BLaER1 treated with 17β-estradiol and CSF1 and Interleukin-3, amounts not matched to agents 10 nM and 100 nM (cell line): ENCODE results near the gene MOV10L1.

Source experiments
- H3K27ac ChIP-seq, 11 experiments: shearing (Covaris generic); formaldehyde crosslinking; 2 replicates each; pipeline ENCODE4 v1.8.1; 2022
- H3K27me3 ChIP-seq, 11 experiments: shearing (Covaris generic); formaldehyde crosslinking; 2 replicates each; pipeline ENCODE4 v1.8.1; 2022
- H3K36me3 ChIP-seq, 11 experiments: shearing (Covaris generic); formaldehyde crosslinking; 2 replicates each; pipeline ENCODE4 v1.8.1; 2022
- H3K4me1 ChIP-seq, 10 experiments: shearing (Covaris generic); formaldehyde crosslinking; 2 replicates each; pipeline ENCODE4 v1.8.1; 2022
- H3K4me2 ChIP-seq, 11 experiments: shearing (Covaris generic); formaldehyde crosslinking; 2 replicates each; pipeline ENCODE4 v1.8.1; 2022
- H3K4me3 ChIP-seq, 10 experiments: shearing (Covaris generic); formaldehyde crosslinking; 2 replicates each; pipeline ENCODE4 v1.8.1; 2022
- H3K9ac ChIP-seq, 11 experiments: shearing (Covaris generic); formaldehyde crosslinking; 2 replicates each; pipeline ENCODE4 v1.8.1; 2022
- H3K9me3 ChIP-seq, 11 experiments: shearing (Covaris generic); formaldehyde crosslinking; replicated peaks in 1 of 11; 2 replicates each; pipeline ENCODE4 v1.8.1; 2022
- H4K20me1 ChIP-seq, 11 experiments: shearing (Covaris generic); formaldehyde crosslinking; 2 replicates each; pipeline ENCODE4 v1.8.1; 2022
- Cebpa-rat ChIP-seq, 11 experiments: shearing (Covaris generic); IDR thresholded peaks; 2 replicates each; pipeline ENCODE4 v1.8.1; 2022

MOV10L1 gene

DNA sequence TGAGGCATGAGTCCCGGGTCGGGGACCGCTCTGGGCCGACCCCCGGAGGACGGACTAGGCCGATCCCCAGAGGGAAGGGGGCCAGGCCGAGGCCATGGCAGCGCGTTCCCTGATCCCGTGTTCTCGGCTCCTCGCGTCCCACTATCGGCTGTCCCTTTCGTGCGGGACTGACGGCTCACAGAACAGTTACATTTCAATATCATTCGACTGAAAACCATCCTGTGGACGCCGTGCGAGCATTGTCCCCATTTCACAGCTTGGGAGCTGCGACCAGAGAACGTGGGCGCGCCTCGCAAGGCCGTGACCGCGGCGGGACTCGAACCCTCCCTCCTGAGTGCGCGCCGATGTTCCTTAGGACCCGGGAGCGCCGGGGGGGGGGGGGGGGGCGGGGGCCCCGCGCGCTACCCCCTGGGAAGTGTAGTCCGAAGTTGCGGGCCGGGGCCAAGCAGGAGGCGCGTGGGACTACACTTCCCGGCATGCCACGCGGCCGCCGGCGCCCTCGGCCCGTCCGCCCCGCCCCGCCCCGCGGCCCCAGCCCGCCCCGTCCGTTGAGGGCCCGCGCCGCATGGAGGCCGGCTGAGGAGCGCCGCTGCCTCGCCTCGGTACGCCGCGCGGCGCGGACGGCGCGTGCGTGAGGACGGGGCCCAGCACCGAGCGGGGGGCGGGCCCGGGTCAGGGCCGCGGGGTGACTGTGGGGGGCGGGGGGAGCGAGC is 95.7 kb downstream of the MOV10L1 start, which contains the start of gene TRABD:
Gene TRABD (plus strand): TSS at position 539 of the 713 bp plus-strand sequence. CDS start 7,148 bp downstream, outside the sequence.
- peak within 1 kb of the TSS; percentile 97 to 100 (median 99) for H3K4me2 ChIP-seq
- peaks cover 9 to 30% (median 21%) of the 10 kb centered on the region in 11 experiments for H3K27me3 ChIP-seq
- H3K4me1 ChIP-seq = peaks cover 57 to 84% (median 67%) of the 10 kb centered on the region in 10 experiments
- TF ChIP-seq Cebpa-rat (IDR thresholded peaks at IDR 0.05) = no peak
- peak within 1 kb of the TSS; percentile 79 to 91 (median 88) for H3K4me3 ChIP-seq
- H4K20me1 ChIP-seq = peaks cover 0 to 45% (median 39%) of the 10 kb centered on the region in 11 experiments; a peak in 21 of 22 replicates
- H3K27ac ChIP-seq = peak within 1 kb of the TSS; percentile 73 to 99 (median 94)
- 0 out of 22 replicates have a peak, but pooled peaks cover 0 to 4% (median 0%) of the 10 kb centered on the region in 11 experiments for H3K36me3 ChIP-seq
- no peaks in the 10 kb centered on the region for H3K9me3 ChIP-seq
- peak within 1 kb of the TSS; percentile 85 to 99 (median 96) for H3K9ac ChIP-seq

DNA sequence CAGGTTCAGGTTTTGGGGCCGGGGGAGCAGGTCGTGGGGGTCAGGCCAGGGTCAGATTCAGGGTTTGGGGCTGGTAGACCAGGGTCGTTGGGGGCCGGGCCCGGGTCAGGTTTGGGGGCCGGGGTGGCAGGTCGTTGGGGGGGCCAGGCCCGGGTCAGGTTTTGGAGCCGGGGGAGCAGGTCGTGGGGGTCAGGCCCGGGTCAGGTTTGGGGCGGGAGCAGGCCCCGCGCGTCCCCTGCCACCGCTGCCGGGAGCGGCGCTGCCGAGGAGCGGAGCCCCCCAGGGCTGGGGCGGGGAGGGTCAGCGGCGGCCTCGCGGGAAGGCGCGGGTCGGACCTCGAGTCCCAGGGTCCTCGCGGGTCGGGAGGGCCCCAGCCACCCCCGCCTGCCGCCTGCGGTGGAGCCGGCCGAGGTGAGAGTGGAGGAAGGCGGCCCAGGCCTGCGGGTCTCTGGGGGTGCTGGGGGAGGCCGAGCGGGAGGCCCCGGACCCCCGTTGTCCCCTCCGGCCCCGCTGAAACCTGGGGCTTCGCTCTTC is 96.4 kb downstream of the MOV10L1 start:
- H3K4me1 ChIP-seq = peaks cover 63 to 84% (median 70%) of the 10 kb centered on the region in 10 experiments
- H3K27me3 ChIP-seq = peaks cover 6 to 27% (median 20%) of the 10 kb centered on the region in 11 experiments; a peak in 21 of 22 replicates
- TF ChIP-seq Cebpa-rat (IDR thresholded peaks at IDR 0.05) = no peak
- peaks cover 0 to 51% (median 46%) of the 10 kb centered on the region in 11 experiments; a peak in 21 of 22 replicates for H4K20me1 ChIP-seq
- peak overlapping the region; percentile 79 to 91 (median 88) for H3K4me3 ChIP-seq
- peak overlapping the region; percentile 86 to 100 (median 98) for H3K4me2 ChIP-seq
- H3K9ac ChIP-seq = peak overlapping the region; percentile 85 to 99 (median 96)
- peak overlapping the region; percentile 73 to 99 (median 94) for H3K27ac ChIP-seq
- H3K9me3 ChIP-seq = no peaks in the 10 kb centered on the region
- H3K36me3 ChIP-seq = 0 out of 22 replicates have a peak, but pooled peaks cover 0 to 4% (median 0%) of the 10 kb centered on the region in 11 experiments

DNA sequence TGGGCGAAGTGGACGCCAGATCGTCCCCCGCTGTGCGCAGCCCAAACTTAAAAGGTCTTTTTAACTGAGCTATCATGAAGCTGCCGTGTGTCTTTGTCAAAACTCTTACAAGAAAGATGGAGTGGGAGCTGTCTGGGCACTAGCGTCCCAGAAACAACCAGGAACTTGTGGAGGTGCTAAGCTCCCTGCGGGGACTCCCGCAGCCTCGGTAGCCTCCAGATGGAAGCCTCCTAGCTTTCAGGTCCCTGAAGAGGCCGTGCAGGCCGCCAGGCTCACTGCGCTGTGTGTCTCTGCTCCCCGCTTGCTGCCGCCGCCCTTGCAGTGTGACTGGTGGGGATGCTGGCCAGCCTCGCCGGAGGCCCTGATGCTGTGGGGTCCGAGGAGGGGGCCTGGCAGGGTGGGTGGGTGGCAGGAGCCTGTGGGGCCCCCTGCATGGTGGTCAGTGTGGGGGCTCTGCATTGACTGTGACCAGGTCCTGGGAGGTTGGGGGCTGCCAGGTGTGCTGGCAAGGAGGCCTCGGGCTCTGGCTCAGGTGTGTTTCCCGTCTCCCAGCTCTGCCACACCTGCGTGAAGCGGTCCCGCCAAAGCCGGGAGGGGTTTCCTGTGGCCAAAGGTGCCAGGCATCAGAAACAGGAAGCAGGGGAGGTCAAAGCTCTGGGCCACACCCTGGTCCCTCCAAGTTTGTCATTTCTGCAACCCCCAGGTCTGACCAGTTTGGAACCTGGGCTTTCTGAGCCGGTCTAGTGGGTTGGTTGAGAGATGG is 97.1 kb downstream of the MOV10L1 start:
- H3K4me2 ChIP-seq = peak overlapping the region; percentile 86 to 100 (median 98)
- no peak for TF ChIP-seq Cebpa-rat (IDR thresholded peaks at IDR 0.05)
- peaks cover 6 to 27% (median 20%) of the 10 kb centered on the region in 11 experiments; a peak in 21 of 22 replicates for H3K27me3 ChIP-seq
- H3K9ac ChIP-seq = peak overlapping the region; percentile 85 to 99 (median 96)
- 0 out of 22 replicates have a peak, but pooled peaks cover 0 to 4% (median 0%) of the 10 kb centered on the region in 11 experiments for H3K36me3 ChIP-seq
- peaks cover 0 to 57% (median 52%) of the 10 kb centered on the region in 11 experiments; a peak in 21 of 22 replicates for H4K20me1 ChIP-seq
- peak overlapping the region; percentile 73 to 99 (median 94) for H3K27ac ChIP-seq
- H3K9me3 ChIP-seq = no peaks in the 10 kb centered on the region
- H3K4me1 ChIP-seq = peaks cover 70 to 87% (median 75%) of the 10 kb centered on the region in 10 experiments
- H3K4me3 ChIP-seq = peak overlapping the region; percentile 79 to 91 (median 88)

DNA sequence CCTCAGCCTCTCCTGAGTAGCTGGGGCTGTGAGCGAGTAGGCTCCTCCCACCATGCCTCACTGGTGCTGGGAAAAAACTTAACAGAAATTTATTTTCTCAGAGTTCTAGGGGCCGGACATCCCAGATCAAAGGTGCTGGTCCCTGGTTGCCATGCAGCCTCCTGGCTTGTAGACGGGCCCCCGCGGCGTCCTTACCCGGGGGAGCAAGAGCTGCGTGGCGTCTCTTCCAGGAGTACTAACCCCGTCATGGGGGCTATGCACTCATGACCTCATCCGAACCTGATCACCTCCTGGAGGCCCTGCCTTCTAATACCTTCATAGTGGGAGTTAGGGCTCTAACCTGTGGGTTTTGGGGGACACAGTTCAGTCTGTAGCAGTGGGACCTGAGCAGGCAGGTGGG is 98.5 kb downstream of the MOV10L1 start:
- peaks cover 11 to 33% (median 20%) of the 10 kb centered on the region in 11 experiments for H3K27me3 ChIP-seq
- peaks cover 84 to 91% (median 87%) of the 10 kb centered on the region in 10 experiments for H3K4me1 ChIP-seq
- peak overlapping the region in 8 of 10 experiments; percentile 5 to 65 (median 50); a peak in 10 of 20 replicates for H3K4me3 ChIP-seq
- H3K9ac ChIP-seq = peak overlapping the region; percentile 70 to 99 (median 91); a peak in 19 of 22 replicates
- TF ChIP-seq Cebpa-rat (IDR thresholded peaks at IDR 0.05) = no peak
- H3K9me3 ChIP-seq = no peaks in the 10 kb centered on the region
- peak overlapping the region; percentile 86 to 100 (median 98) for H3K4me2 ChIP-seq
- H3K27ac ChIP-seq = peak overlapping the region in 9 of 11 experiments; percentile 75 to 99 (median 96); a peak in 17 of 22 replicates
- H3K36me3 ChIP-seq = peaks cover 0 to 10% (median 3%) of the 10 kb centered on the region in 11 experiments; a peak in 14 of 22 replicates
- peaks cover 7 to 69% (median 54%) of the 10 kb centered on the region in 11 experiments; a peak in 21 of 22 replicates for H4K20me1 ChIP-seq

DNA sequence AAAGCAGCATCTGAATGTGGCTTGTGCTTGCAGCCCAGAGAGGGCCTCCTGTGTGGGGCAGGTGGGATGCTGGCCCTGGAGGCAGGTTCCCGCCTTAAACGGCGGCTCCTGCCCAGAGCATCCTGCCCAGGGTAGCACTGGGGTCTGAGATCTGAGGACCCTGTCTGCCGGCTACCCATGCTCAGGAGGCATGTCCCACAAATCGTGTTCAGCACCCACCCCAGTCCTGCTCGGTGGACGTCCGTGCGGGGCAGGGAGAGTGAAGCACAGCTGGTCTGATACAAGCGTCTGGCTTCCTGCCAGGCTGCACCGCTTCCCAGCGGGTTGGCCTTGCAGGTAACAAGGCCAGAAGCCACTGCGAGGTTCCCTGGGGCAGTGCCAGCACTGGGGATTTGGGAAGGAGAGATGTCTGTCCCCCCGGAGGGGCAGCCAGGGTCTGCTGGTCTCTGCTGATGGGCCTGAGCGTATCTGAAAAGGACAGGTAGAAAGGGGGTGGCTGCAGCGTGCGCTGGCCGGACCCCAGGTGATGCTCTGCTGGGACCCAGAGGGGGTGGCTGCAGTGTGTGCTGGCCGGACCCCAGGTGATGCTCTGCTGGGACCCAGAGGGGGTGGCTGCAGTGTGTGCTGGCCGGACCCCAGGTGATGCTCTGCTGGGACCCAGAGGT is 99.5 kb downstream of the MOV10L1 start:
- Histone ChIP-seq H3K27ac (peak overlapping the region; percentile 75 to 99 (median 95); a peak in 20 of 22 replicates), H3K4me1 (peaks cover 87 to 92% (median 89%) of the 10 kb centered on the region in 10 experiments), H3K4me2 (peak overlapping the region; percentile 86 to 100 (median 98)), H3K4me3 (peak overlapping the region in 9 of 10 experiments; percentile 41 to 65 (median 51); a peak in 18 of 20 replicates), H3K9me3 (no peaks in the 10 kb centered on the region), H4K20me1 (peaks cover 16 to 79% (median 59%) of the 10 kb centered on the region in 11 experiments; a peak in 21 of 22 replicates), H3K27me3 (peaks cover 11 to 36% (median 12%) of the 10 kb centered on the region in 11 experiments), H3K9ac (peak overlapping the region; percentile 70 to 99 (median 91); a peak in 20 of 22 replicates), H3K36me3 (peaks cover 4 to 20% (median 13%) of the 10 kb centered on the region in 11 experiments; a peak in 20 of 22 replicates)
- no peak for TF ChIP-seq Cebpa-rat (IDR thresholded peaks at IDR 0.05)

DNA sequence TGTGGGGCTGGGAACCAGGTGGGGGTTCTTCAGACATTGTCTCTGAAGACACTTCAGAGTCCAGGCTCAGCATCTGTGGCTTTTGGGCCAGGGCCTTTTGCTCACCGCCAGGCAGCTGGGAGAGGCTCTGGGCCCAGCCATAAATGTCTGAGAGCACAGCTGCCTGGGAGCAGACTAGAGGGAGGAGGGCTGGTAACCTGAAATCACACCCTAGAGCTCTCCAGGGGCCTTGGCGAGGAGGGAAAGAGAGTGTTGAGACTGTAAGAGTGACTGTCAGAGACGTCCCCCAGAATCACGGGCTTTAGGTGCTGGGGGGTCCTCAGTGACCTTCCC is 100.0 kb downstream of the MOV10L1 start:
- Histone ChIP-seq H4K20me1 (peaks cover 21 to 84% (median 64%) of the 10 kb centered on the region in 11 experiments; a peak in 21 of 22 replicates), H3K27ac (peak overlapping the region; percentile 75 to 99 (median 95)), H3K4me2 (peak overlapping the region; percentile 86 to 100 (median 98)), H3K9ac (peak overlapping the region; percentile 70 to 99 (median 91)), H3K9me3 (no peaks in the 10 kb centered on the region), H3K4me1 (peaks cover 87 to 92% (median 89%) of the 10 kb centered on the region in 10 experiments), H3K4me3 (peak overlapping the region; percentile 40 to 65 (median 50)), H3K27me3 (peaks cover 6 to 36% (median 7%) of the 10 kb centered on the region in 11 experiments), H3K36me3 (peaks cover 9 to 25% (median 17%) of the 10 kb centered on the region in 11 experiments; a peak in 20 of 22 replicates)
- no peak for TF ChIP-seq Cebpa-rat (IDR thresholded peaks at IDR 0.05)

DNA sequence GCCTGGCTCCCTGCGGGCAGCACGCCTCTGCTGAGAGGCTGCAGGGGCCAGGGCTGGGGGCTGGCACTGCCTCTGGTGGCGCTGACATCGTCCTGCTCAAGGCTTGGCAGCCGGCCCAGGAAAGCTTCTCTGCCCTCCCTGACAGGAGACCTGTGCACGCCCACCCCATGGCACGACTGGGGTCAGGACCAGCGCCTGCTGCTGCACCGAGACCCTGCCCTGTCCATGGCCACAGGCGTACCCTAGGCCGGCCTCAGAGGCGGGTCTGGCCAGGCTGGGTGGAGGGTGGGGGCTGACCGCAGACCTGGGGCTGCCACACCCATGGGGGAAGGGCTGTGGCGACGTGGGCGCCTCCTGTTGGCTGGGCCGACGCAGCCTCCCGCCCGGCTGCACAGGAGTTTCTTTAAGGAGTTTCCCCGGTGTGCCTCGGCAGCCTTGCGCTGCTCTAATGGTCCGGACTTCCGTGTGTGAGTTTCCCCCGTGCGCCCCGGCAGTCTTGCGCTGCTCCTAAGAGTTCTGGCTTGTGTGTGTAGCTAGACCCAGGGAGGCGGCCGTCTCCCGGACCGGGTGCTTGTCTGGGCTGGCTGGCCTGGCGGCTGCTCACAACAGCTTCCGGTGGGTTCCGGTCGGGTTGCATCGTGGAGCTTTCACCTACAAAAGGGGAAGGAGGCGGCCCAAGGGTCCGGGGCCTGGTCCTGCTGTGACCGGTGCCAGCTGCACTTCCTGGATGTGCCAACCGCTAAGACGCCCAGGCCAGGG is 100.6 kb downstream of the MOV10L1 start:
- TF ChIP-seq Cebpa-rat (IDR thresholded peaks at IDR 0.05) = peak in 7 of 11 experiments; percentile 10 to 68 (median 45); a peak in 7 of 22 replicates
- H3K36me3 ChIP-seq = peaks cover 11 to 27% (median 20%) of the 10 kb centered on the region in 11 experiments; a peak in 20 of 22 replicates
- peak overlapping the region; percentile 70 to 99 (median 91) for H3K9ac ChIP-seq
- peaks cover under 1 to 33% (median 1%) of the 10 kb centered on the region in 11 experiments; a peak in 16 of 22 replicates for H3K27me3 ChIP-seq
- H4K20me1 ChIP-seq = peaks cover 26 to 89% (median 69%) of the 10 kb centered on the region in 11 experiments; a peak in 21 of 22 replicates
- peak overlapping the region; percentile 86 to 100 (median 98) for H3K4me2 ChIP-seq
- peak overlapping the region; percentile 75 to 99 (median 95) for H3K27ac ChIP-seq
- H3K4me1 ChIP-seq = peaks cover 87 to 92% (median 89%) of the 10 kb centered on the region in 10 experiments
- no peaks in the 10 kb centered on the region for H3K9me3 ChIP-seq
- peak overlapping the region; percentile 40 to 65 (median 50); a peak in 19 of 20 replicates for H3K4me3 ChIP-seq
